Activated CD8-positive, alpha-beta T cell treated with anti-CD3 and anti-CD28 coated beads, Interleukin-2, amount 10 ng/mL, durations not matched to agents 7 days and 5 days (primary cell): ENCODE results near the gene COL8A2. TPM values are rescaled to one million over a fixed set of nuclear protein-coding genes. Genes with fewer than 3 reads are reported as not detected.

Source experiments
- ATAC-seq: fragments of 150-1000 bp; cut with Tn5 transposase; one replicate; pipeline ENCODE4 v1.10.0; 2021; ENCODE audit warnings: moderate library complexity
- CTCF ChIA-PET: fragments of 350-600 bp; sonication (Branson Sonifier 250); formaldehyde crosslinking; loops from one replicate; lab custom pipeline; 2021; ENCODE audit warnings: antibody characterized with exemption; lab: Charles Lee
- POLR2A ChIA-PET: fragments of 350-600 bp; sonication (Branson Sonifier 250); formaldehyde crosslinking; loops from one replicate; lab custom pipeline; 2021; ENCODE audit warnings: antibody characterized with exemption; lab: Charles Lee
- DNase-seq: peaks from one replicate; pipeline ENCODE4 v3.0.0-alpha.2; 2020
- H3K27ac Mint-ChIP-seq: one replicate; pipeline ENCODE4 v1.8.0; 2021; ENCODE audit warnings: mild to moderate bottlenecking, mixed read lengths
- H3K27me3 Mint-ChIP-seq: one replicate; pipeline ENCODE4 v1.8.0; 2021; ENCODE audit warnings: low read depth, mixed read lengths
- H3K36me3 Mint-ChIP-seq: one replicate; pipeline ENCODE4 v1.8.0; 2021; ENCODE audit warnings: low read depth, mixed read lengths
- H3K4me1 Mint-ChIP-seq: one replicate; pipeline ENCODE4 v1.8.0; 2021; ENCODE audit warnings: low read depth, mixed read lengths
- H3K4me3 Mint-ChIP-seq: one replicate; pipeline ENCODE4 v1.8.0; 2021; ENCODE audit warnings: mild to moderate bottlenecking, mixed read lengths
- H3K9me3 Mint-ChIP-seq: one replicate; pipeline ENCODE4 v1.8.0; 2022; ENCODE audit warnings: mixed read lengths; ENCODE audit not compliant: insufficient read depth
- total RNA-seq, 2 experiments: library from RNA; stranded (reverse); gene quantifications; one replicate each; pipeline ENCODE4 v1.2.3, GENCODE V29; 2021

The COL8A2 gene
- total RNA-seq, 2 experiments from 2014 or later, result 0.08 TPM; not detected in 1

GRCh38 chr1:36157115-36157903 lies 32.3 kb upstream of the COL8A2 start:
- Mint-ChIP-seq H3K27me3 (no peaks in the 10 kb centered on the region), H3K27ac (peak overlapping the region; percentile 94), H3K4me3 (peak overlapping the region; percentile 92), H3K9me3 (no peaks in the 10 kb centered on the region), H3K36me3 (peaks cover 47% of the 10 kb centered on the region), H3K4me1 (peaks cover 75% of the 10 kb centered on the region)
- POLR2A ChIA-PET, result interaction anchor here (0.9 to 3.6 kb wide), 2 partner anchors 17 to 67 kb away, joined by 3 to 27 read pairs; partner anchors contain the start of gene THRAP3
- no peak for ATAC-seq
- CTCF ChIA-PET, result interaction anchor here (1.0 to 1.7 kb wide), 2 partner anchors 7 to 31 kb away, joined by 3 to 9 read pairs; no protein-coding TSS in a partner anchor
- DNase-seq, result peak; percentile 26

GRCh38 chr1:36156329-36157114 lies 31.5 kb upstream of the COL8A2 start:
- ChIA-PET POLR2A (interaction anchor here (0.9 to 3.6 kb wide), 4 partner anchors 17 to 129 kb away, joined by 3 to 27 read pairs (median 4); partner anchors contain the start of gene THRAP3), CTCF (interaction anchor here (1.7 to 3.0 kb wide), 2 partner anchors 31 to 32 kb away, joined by 9 to 14 read pairs; no protein-coding TSS in a partner anchor)
- Mint-ChIP-seq H3K27me3 (no peaks in the 10 kb centered on the region), H3K36me3 (peaks cover 40% of the 10 kb centered on the region), H3K4me3 (peak overlapping the region; percentile 92), H3K27ac (peak overlapping the region; percentile 94), H3K9me3 (no peaks in the 10 kb centered on the region), H3K4me1 (peaks cover 75% of the 10 kb centered on the region)
- DNase-seq, result peak; percentile 75
- peak; percentile 8 for ATAC-seq

GRCh38 chr1:36155408-36156328 lies 30.6 kb upstream of the COL8A2 start, which contains the start of gene MAP7D1:
TSS of gene MAP7D1 (plus strand) at chr1:36156160. CDS start at chr1:36156418, 258 bp downstream.
- H3K4me1 Mint-ChIP-seq, result peaks cover 74% of the 10 kb centered on the region
- DNase-seq (peak; percentile 85), ATAC-seq (peak; percentile 72)
- peak within 1 kb of the TSS; percentile 94 for H3K27ac Mint-ChIP-seq
- no peaks in the 10 kb centered on the region for H3K9me3 Mint-ChIP-seq
- ChIA-PET POLR2A (interaction anchor here (1.2 to 3.6 kb wide), 4 partner anchors 32 to 309 kb away, joined by 3 to 27 read pairs (median 4); partner anchors contain the start of genes MRPS15 and THRAP3), CTCF (interaction anchor here (1.7 to 3.0 kb wide), 2 partner anchors 32 to 130 kb away, joined by 6 to 14 read pairs; no protein-coding TSS in a partner anchor)
- peaks cover 32% of the 10 kb centered on the region for H3K36me3 Mint-ChIP-seq
- H3K4me3 Mint-ChIP-seq, result peak within 1 kb of the TSS; percentile 92
- H3K27me3 Mint-ChIP-seq, result no peaks in the 10 kb centered on the region

GRCh38 chr1:36154765-36155407 lies 29.9 kb upstream of the COL8A2 start:
- ATAC-seq (no peak), DNase-seq (peak; percentile 28)
- no peaks in the 10 kb centered on the region for H3K9me3 Mint-ChIP-seq
- H3K27me3 Mint-ChIP-seq, result no peaks in the 10 kb centered on the region
- CTCF ChIA-PET, result interaction anchor here (1.7 to 3.0 kb wide), 2 partner anchors 33 to 131 kb away, joined by 6 to 14 read pairs; no protein-coding TSS in a partner anchor
- peaks cover 74% of the 10 kb centered on the region for H3K4me1 Mint-ChIP-seq
- H3K27ac Mint-ChIP-seq, result peak overlapping the region; percentile 92
- POLR2A ChIA-PET, result interaction anchor here (1.2 to 3.6 kb wide), 4 partner anchors 33 to 310 kb away, joined by 3 to 27 read pairs (median 4); partner anchors contain the start of genes MRPS15 and THRAP3
- peaks cover 25% of the 10 kb centered on the region for H3K36me3 Mint-ChIP-seq
- peak overlapping the region; percentile 89 for H3K4me3 Mint-ChIP-seq

- Mint-ChIP-seq H3K27me3 (no peaks in the 10 kb centered on the region), H3K9me3 (no peaks in the 10 kb centered on the region), H3K27ac (peak overlapping the region; percentile 92), H3K36me3 (peaks cover 20% of the 10 kb centered on the region), H3K4me3 (peak overlapping the region; percentile 89), H3K4me1 (peaks cover 74% of the 10 kb centered on the region)
- no peak for ATAC-seq
- DNase-seq, result no peak
- ChIA-PET CTCF (interaction anchor here (1.7 to 6.3 kb wide), 3 partner anchors 8 to 131 kb away, joined by 6 to 157 read pairs (median 14); no protein-coding TSS in a partner anchor), POLR2A (interaction anchor here (1.2 to 3.6 kb wide), 3 partner anchors 34 to 310 kb away, joined by 3 to 27 read pairs (median 3); partner anchors contain the start of genes MRPS15 and THRAP3)
These were observed 29.3 kb upstream of the COL8A2 start for GRCh38 chr1:36154335-36154734.

- POLR2A ChIA-PET, result interaction anchor here (0.7 to 1.4 kb wide), 4 partner anchors 9 to 71 kb away, joined by 3 to 4 read pairs (median 4); partner anchors contain the start of gene THRAP3
These were observed 28.5 kb upstream of the COL8A2 start for GRCh38 chr1:36153476-36153875.

GRCh38 chr1:36151845-36152203 lies 26.8 kb upstream of the COL8A2 start:
- Mint-ChIP-seq H3K27me3 (no peaks in the 10 kb centered on the region), H3K27ac (peak overlapping the region; percentile 89), H3K9me3 (no peaks in the 10 kb centered on the region), H3K4me3 (peak overlapping the region; percentile 68), H3K4me1 (peaks cover 78% of the 10 kb centered on the region), H3K36me3 (peaks cover 8% of the 10 kb centered on the region)
- ChIA-PET CTCF (interaction anchor here (1.0 to 6.3 kb wide), 6 partner anchors 10 to 217 kb away, joined by 3 to 209 read pairs (median 52); no protein-coding TSS in a partner anchor), POLR2A (interaction anchor here (0.6 to 3.8 kb wide), 5 partner anchors 8 to 72 kb away, joined by 3 to 56 read pairs (median 7); partner anchors contain the start of gene THRAP3)
- DNase-seq (peak; percentile 76), ATAC-seq (no peak)

More at GRCh38 chr1:36153476-36153875, 28.5 kb upstream of the COL8A2 start:
- ATAC-seq (no peak), DNase-seq (no peak)
- H3K4me1 Mint-ChIP-seq, result peaks cover 76% of the 10 kb centered on the region
- no peak overlapping the region for H3K4me3 Mint-ChIP-seq
- peak overlapping the region; percentile 89 for H3K27ac Mint-ChIP-seq
- no peaks in the 10 kb centered on the region for H3K9me3 Mint-ChIP-seq
- no peaks in the 10 kb centered on the region for H3K27me3 Mint-ChIP-seq
- CTCF ChIA-PET, result interaction anchor here (0.6 to 6.3 kb wide), 4 partner anchors 8 to 132 kb away, joined by 3 to 157 read pairs (median 12); no protein-coding TSS in a partner anchor
- H3K36me3 Mint-ChIP-seq, result peaks cover 14% of the 10 kb centered on the region

- H3K4me1 Mint-ChIP-seq, result peaks cover 79% of the 10 kb centered on the region
- no peaks in the 10 kb centered on the region for H3K27me3 Mint-ChIP-seq
- POLR2A ChIA-PET, result interaction anchor here (0.6 to 3.8 kb wide), 6 partner anchors 9 to 73 kb away, joined by 3 to 56 read pairs (median 17); partner anchors contain the start of gene THRAP3
- ATAC-seq (no peak), DNase-seq (no peak)
- H3K27ac Mint-ChIP-seq, result peak overlapping the region; percentile 97
- CTCF ChIA-PET, result interaction anchor here (1.0 to 6.3 kb wide), 10 partner anchors 11 to 272 kb away, joined by 3 to 209 read pairs (median 23); partner anchors contain the start of gene THRAP3
- H3K36me3 Mint-ChIP-seq, result peaks cover 11% of the 10 kb centered on the region
- no peaks in the 10 kb centered on the region for H3K9me3 Mint-ChIP-seq
- H3K4me3 Mint-ChIP-seq, result peak overlapping the region; percentile 97
These were observed 26.3 kb upstream of the COL8A2 start for GRCh38 chr1:36151134-36151844.
